Endothelial cell of umbilical vein (primary cell): ENCODE results near the gene YTHDC1. TPM values are rescaled to one million over a fixed set of nuclear protein-coding genes. Genes with fewer than 3 reads are reported as not detected.
"Not testable (repeated sequence)": the region's sequence is repeated elsewhere in the genome, so short reads cannot be mapped to it uniquely, and the experiment has no call there.

Experiments used
- BruUV-seq: library from RNA; stranded (reverse); fragments of 400-500 nt; replicated peaks from 2 replicates; lab custom pipeline; 2021; lab: Mats Ljungman, UMichigan
- CTCF ChIA-PET: fragments of 300-600, 350-600 bp; sonication (Branson Sonifier 250); formaldehyde crosslinking; loops from one replicate; lab custom pipeline; 2021; ENCODE audit warnings: antibody characterized with exemption, inconsistent platforms; lab: Charles Lee
- POLR2A ChIA-PET: fragments of 300-600, 350-600 bp; sonication (Branson Sonifier 250); formaldehyde crosslinking; loops from one replicate; lab custom pipeline; 2021; ENCODE audit warnings: antibody characterized with exemption, inconsistent platforms; lab: Charles Lee
- DNase-seq: peaks from one replicate; pipeline ENCODE4 v3.0.0-alpha.2; 2011; ENCODE audit warnings: low read depth, low spot score
- FAIRE-seq: peaks from 2 replicates; lab custom pipeline; 2011; peaks lifted over from hg19 to GRCh38; lab: Jason Lieb, UNC
- H2AFZ ChIP-seq: 2 replicates; pipeline ENCODE4 v1.6.0; 2012; ENCODE audit warnings: low read depth, low read length, control low read depth, inconsistent platforms
- H3K27ac ChIP-seq: 2 replicates; pipeline ENCODE4 v1.5.1; 2011; ENCODE audit warnings: low read depth, mild to moderate bottlenecking, control low read depth, low read length, moderate library complexity; ENCODE audit not compliant: insufficient read depth
- H3K27me3 ChIP-seq, 2 experiments: 2 replicates each; pipeline versions ENCODE4 v1.6.0 to v1.6.1; 2011; ENCODE audit warnings: low read length in 2 of 2, mixed read lengths in 1 of 2; ENCODE audit not compliant: control insufficient read depth in 2 of 2, insufficient read depth in 2 of 2
- H3K36me3 ChIP-seq, 2 experiments: 2 replicates in 1 of 2; 3 replicates in 1 of 2; pipeline ENCODE4 v1.5.1; 2011; ENCODE audit warnings: low read length in 2 of 2, mild to moderate bottlenecking in 1 of 2, moderate library complexity in 1 of 2; ENCODE audit not compliant: control insufficient read depth in 2 of 2, insufficient read depth in 2 of 2; ENCODE audit errors: extremely low read depth in 1 of 2
- H3K4me1 ChIP-seq: 3 replicates; pipeline ENCODE4 v1.5.1; 2011; ENCODE audit warnings: mild to moderate bottlenecking, low read length; ENCODE audit not compliant: control insufficient read depth, insufficient read depth; ENCODE audit errors: extremely low read depth
- H3K4me2 ChIP-seq: 2 replicates; pipeline ENCODE4 v1.6.1; 2011; ENCODE audit warnings: low read length, control low read depth, mixed read lengths; ENCODE audit not compliant: insufficient read depth
- H3K4me3 ChIP-seq, 3 experiments: fragments of 200-600 bp in 1 of 3; sonication (generic), shearing (Covaris generic) in 1 of 3; replicated peaks in 1 of 3; 2 replicates each; pipeline ENCODE4 v1.5.1; 2011 to 2016; ENCODE audit warnings: control low read depth in 3 of 3, low read length in 3 of 3, mild to moderate bottlenecking in 2 of 3, inconsistent platforms in 1 of 3, low read depth in 1 of 3, moderate library complexity in 1 of 3; ENCODE audit not compliant: insufficient read depth in 1 of 3
- H3K79me2 ChIP-seq: 2 replicates; pipeline ENCODE4 v1.6.0; 2012; ENCODE audit warnings: low read length, inconsistent platforms; ENCODE audit not compliant: control insufficient read depth, insufficient read depth
- H3K9ac ChIP-seq: replicated peaks from 2 replicates; pipeline ENCODE3; 2011; ENCODE audit warnings: low read length, control low read depth; ENCODE audit not compliant: insufficient read depth; ENCODE audit errors: extremely low read depth
- H3K9me1 ChIP-seq: replicated peaks from 3 replicates; pipeline ENCODE4 v1.6.0; 2011; ENCODE audit warnings: mild to moderate bottlenecking, low read length; ENCODE audit not compliant: control insufficient read depth, insufficient read depth; ENCODE audit errors: extremely low read depth
- H3K9me3 ChIP-seq: replicated peaks from 2 replicates; pipeline ENCODE4 v1.5.1; 2012; ENCODE audit warnings: low read length, inconsistent platforms; ENCODE audit not compliant: control insufficient read depth, insufficient read depth
- H4K20me1 ChIP-seq: replicated peaks from 2 replicates; pipeline ENCODE3; 2011; ENCODE audit warnings: mild to moderate bottlenecking, low read length; ENCODE audit not compliant: control insufficient read depth, insufficient read depth; ENCODE audit errors: extremely low read depth
- EZH2 ChIP-seq: IDR thresholded peaks from 2 replicates; pipeline ENCODE4 v1.6.1; 2012; ENCODE audit warnings: borderline replicate concordance, low read depth, mild to moderate bottlenecking, moderate library complexity, low read length, inconsistent platforms; ENCODE audit not compliant: severe bottlenecking
- FOS ChIP-seq: IDR thresholded peaks from 2 replicates; pipeline ENCODE4 v1.6.1; 2011; ENCODE audit warnings: mild to moderate bottlenecking, low read length, moderate library complexity, borderline replicate concordance; ENCODE audit not compliant: insufficient read depth
- GATA2 ChIP-seq: IDR thresholded peaks from 2 replicates; pipeline ENCODE4 v1.7.0; 2011; ENCODE audit warnings: low read depth, mild to moderate bottlenecking, moderate library complexity, mixed read lengths, low read length; ENCODE audit not compliant: insufficient read length, insufficient read depth
- JUN ChIP-seq: IDR thresholded peaks from 2 replicates; pipeline ENCODE4 v1.6.1; 2011; ENCODE audit warnings: borderline replicate concordance, low read depth; ENCODE audit not compliant: insufficient read length, insufficient read depth
- MYC ChIP-seq: IDR thresholded peaks from one replicate; pipeline ENCODE4 v1.6.1; 2011; ENCODE audit warnings: mild to moderate bottlenecking, low read depth, low read length
- POLR2AphosphoS5 ChIP-seq: IDR thresholded peaks from 2 replicates; pipeline ENCODE4 v1.6.1; 2012; ENCODE audit warnings: low read depth, mild to moderate bottlenecking, control low read depth, low read length, moderate library complexity; ENCODE audit not compliant: insufficient read depth
- dilution Hi-C: fragments of 300-500 bp; cut with MboI; formaldehyde crosslinking; loops from one replicate; pipeline ENCODE4 v1.15.0; 2019; ENCODE audit warnings: low sequenced_read_pairs; ENCODE audit not compliant: extremely low pct_ligation_motif_present
- intact Hi-C: fragments of 100-400 bp; cut with micrococcal nuclease; formaldehyde crosslinking; loops from one replicate; pipeline ENCODE4 v1.10.0; 2022
- polyA plus RNA-seq, 4 experiments: library from polyadenylated mRNA; depleted of rRNA in 3 of 4; stranded (reverse) in 3 of 4; unstranded in 1 of 4; fragments of >200 nt; gene quantifications; 2 replicates each; pipeline versions ENCODE4 v1.2.1 to v1.2.3, GENCODE V29; 2011 to 2012; ENCODE audit warnings: missing spikeins in 1 of 4
- total RNA-seq: library from RNA; stranded (reverse); gene quantifications from 2 replicates; pipeline ENCODE4 v1.2.3, GENCODE V29; 2021
- TF ChIP-seq, protein P1 (sequence below): IDR thresholded peaks from 2 replicates; pipeline ENCODE4 v1.6.1; 2011; ENCODE audit not compliant: insufficient read depth, insufficient read length

Gene YTHDC1
- total and polyA plus RNA-seq, 2 donors (not counting 3 experiments of a cell fraction or from before 2014, with no cell fraction given) = 17.8 to 60.4 TPM

DNA sequence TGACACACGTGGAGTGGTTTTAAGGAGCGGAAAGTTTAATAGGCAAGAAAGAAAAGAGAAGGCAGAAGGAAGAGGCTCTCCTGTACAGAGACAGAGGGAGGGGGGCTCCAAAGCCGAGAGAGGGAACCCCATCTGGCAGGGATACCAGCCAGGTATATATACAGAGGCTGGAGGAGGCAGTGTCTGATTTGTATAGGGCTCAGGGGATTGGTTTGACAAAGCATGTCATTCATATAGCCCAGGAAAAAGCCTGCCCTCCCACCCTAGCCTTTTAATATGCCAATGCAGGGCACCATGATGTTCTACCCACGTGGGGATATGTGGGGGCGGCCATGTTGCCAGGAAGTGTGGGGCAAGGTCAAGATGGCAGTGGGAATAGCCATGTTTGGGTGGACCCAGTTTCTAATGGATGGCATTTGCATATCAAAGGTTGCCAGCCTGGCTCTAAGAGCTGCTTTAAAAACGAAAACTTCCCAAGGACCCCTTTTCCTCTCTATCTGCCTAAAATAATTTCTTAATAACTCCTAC is 39.6 kb upstream of the YTHDC1 start:
- H3K9ac ChIP-seq, H3K27ac ChIP-seq, H3K79me2 ChIP-seq, H3K27me3 ChIP-seq, H3K4me1 ChIP-seq, intact Hi-C loops, H3K4me2 ChIP-seq, H3K9me3 ChIP-seq, H4K20me1 ChIP-seq, H2AFZ ChIP-seq, H3K9me1 ChIP-seq, BruUV-seq, dilution Hi-C loops, POLR2A ChIA-PET, H3K36me3 ChIP-seq, FAIRE-seq, H3K4me3 ChIP-seq, DNase-seq: not testable (repeated sequence)
- CTCF ChIA-PET = interaction anchor here (1.0 to 1.3 kb wide), 3 partner anchors 13 to 118 kb away, joined by 3 to 9 read pairs (median 5); no protein-coding TSS in a partner anchor

DNA sequence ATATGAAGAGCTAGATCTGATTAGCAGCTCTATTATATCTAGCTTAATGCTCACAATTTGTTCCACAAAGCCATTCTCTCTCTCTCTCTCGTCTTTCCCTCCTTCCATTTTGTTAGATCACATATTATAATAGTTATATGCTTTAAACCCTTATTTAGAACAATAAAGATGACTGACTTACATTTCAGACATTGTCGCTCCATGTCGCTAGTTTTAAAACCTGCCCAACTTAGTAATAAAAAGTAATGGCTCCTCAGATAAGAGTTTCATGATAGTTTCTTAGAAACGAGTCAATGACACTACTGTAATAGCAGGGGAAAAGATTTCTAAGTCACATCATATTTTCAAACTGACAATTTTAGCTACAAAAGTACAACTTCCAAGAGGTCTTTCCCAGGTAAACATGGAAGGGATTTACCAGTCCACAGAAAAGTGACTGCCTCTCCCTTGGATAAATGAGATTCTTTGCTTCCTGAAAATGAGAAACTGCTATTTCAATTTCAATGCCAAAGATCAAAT is 38.5 kb upstream of the YTHDC1 start:
- no peak for FAIRE-seq
- intact Hi-C loops = no loop called here
- POLR2A ChIA-PET = no interaction called here

More for the DNA sequence above, 38.5 kb upstream of the YTHDC1 start:
- BruUV-seq = no TSS peak
- no peaks in the 10 kb centered on the region for H3K9me1 ChIP-seq
- dilution Hi-C loops = no loop called here
- DNase-seq = no peak
- H3K4me3 ChIP-seq = no peak overlapping the region
- no peaks in the 10 kb centered on the region for H3K27me3 ChIP-seq
- no peaks in the 10 kb centered on the region for H3K4me1 ChIP-seq
- no peak overlapping the region for H3K4me2 ChIP-seq
- no peaks in the 10 kb centered on the region for H3K9me3 ChIP-seq
- no peaks in the 10 kb centered on the region for H3K79me2 ChIP-seq
- CTCF ChIA-PET = interaction anchor here (1.0 to 3.0 kb wide), 2 partner anchors 13 to 116 kb away, joined by 3 to 11 read pairs; no protein-coding TSS in a partner anchor
- H2AFZ ChIP-seq = no peak overlapping the region
- H3K9ac ChIP-seq = no peak overlapping the region
- H3K27ac ChIP-seq = no peak overlapping the region
- H3K36me3 ChIP-seq = no peaks in the 10 kb centered on the region
- no peaks in the 10 kb centered on the region for H4K20me1 ChIP-seq
- TF ChIP-seq POLR2AphosphoS5 (no peak), GATA2 (no peak), JUN (no peak), MYC (no peak), FOS (no peak), EZH2 (no peak)
- TF ChIP-seq, protein P1, sequence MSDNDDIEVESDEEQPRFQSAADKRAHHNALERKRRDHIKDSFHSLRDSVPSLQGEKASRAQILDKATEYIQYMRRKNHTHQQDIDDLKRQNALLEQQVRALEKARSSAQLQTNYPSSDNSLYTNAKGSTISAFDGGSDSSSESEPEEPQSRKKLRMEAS = no peak
